HepG2 (cell line): ENCODE data around the gene ZFPM1. TPM values are rescaled to one million over a fixed set of nuclear protein-coding genes. Genes with fewer than 3 reads are reported as not detected.

Experiments used
- ATAC-seq: fragments of 200-7000 bp; cut with Tn5 transposase; 3 replicates; pipeline ENCODE4 v1.9.1; 2020; ENCODE audit warnings: mild to moderate bottlenecking, moderate library complexity
- BruUV-seq: library from RNA; stranded (reverse); fragments of 400-500 nt; replicated peaks from 2 replicates; lab custom pipeline; 2021; lab: Mats Ljungman, UMichigan
- CTCF ChIA-PET: fragments of 300-600 bp; formaldehyde crosslinking; extraction: SDS; loops from one replicate; lab custom pipeline; 2021; ENCODE audit warnings: low total read pairs, inconsistent platforms, low intra/inter-chr PET ratio; lab: Yijun Ruan, JAX
- POLR2A ChIA-PET: fragments of 350-600 bp; sonication (Branson Sonifier 250); formaldehyde crosslinking; loops from one replicate; lab custom pipeline; 2020; ENCODE audit warnings: antibody characterized with exemption, inconsistent platforms; lab: Yijun Ruan, JAX
- DNase-seq: peaks from one replicate; pipeline ENCODE4 v3.0.0-alpha.2; 2015; ENCODE audit warnings: low spot score
- FAIRE-seq: peaks from 3 replicates; lab custom pipeline; 2011; peaks lifted over from hg19 to GRCh38; lab: Jason Lieb, UNC
- H2AFZ ChIP-seq: one replicate; pipeline ENCODE4 v1.6.1; 2011; ENCODE audit warnings: low read length, inconsistent platforms
- H3K27ac ChIP-seq: fragments of 300-600 bp; 3 replicates; pipeline ENCODE4 v1.8.0; 2011; ENCODE audit warnings: mixed run types, mild to moderate bottlenecking, mixed read lengths, low read length, inconsistent platforms; ENCODE audit not compliant: insufficient read depth; ENCODE audit errors: extremely low read length
- H3K27me3 ChIP-seq, 2 experiments: fragments of 200-600 bp in 1 of 2; 2 replicates in 1 of 2; 3 replicates in 1 of 2; pipeline versions ENCODE4 v1.6.0 to v1.8.0; 2011; ENCODE audit warnings: low read length in 2 of 2, mild to moderate bottlenecking in 2 of 2, moderate library complexity in 2 of 2, inconsistent platforms in 1 of 2; ENCODE audit not compliant: insufficient read depth in 2 of 2, control insufficient read depth in 1 of 2
- H3K36me3 ChIP-seq, 2 experiments: fragments of 200-600 bp in 1 of 2; replicated peaks in 1 of 2; 2 replicates in 1 of 2; 3 replicates in 1 of 2; pipeline versions ENCODE4 v1.5.1 to v1.8.0; 2011; ENCODE audit warnings: low read length in 2 of 2, inconsistent platforms in 1 of 2; ENCODE audit not compliant: insufficient read depth in 2 of 2, control insufficient read depth in 1 of 2
- H3K4me1 ChIP-seq: 2 replicates; pipeline ENCODE4 v1.5.1; 2012; ENCODE audit warnings: low read length, inconsistent platforms; ENCODE audit not compliant: insufficient read depth
- H3K4me2 ChIP-seq: 2 replicates; pipeline ENCODE4 v1.6.0; 2011; ENCODE audit warnings: low read depth, low read length, inconsistent platforms
- H3K4me3 ChIP-seq, 3 experiments: fragments of 200-600 bp in 1 of 3; sonication (generic), shearing (Covaris generic) in 1 of 3; replicated peaks in 1 of 3; 2 replicates each; pipeline ENCODE4 v1.5.1; 2011 to 2016; ENCODE audit warnings: low read length in 3 of 3, inconsistent platforms in 2 of 3, low read depth in 2 of 3, mild to moderate bottlenecking in 2 of 3, control low read depth in 1 of 3, mixed read lengths in 1 of 3; ENCODE audit not compliant: insufficient read depth in 1 of 3
- H3K79me2 ChIP-seq: one replicate; pipeline ENCODE4 v1.6.1; 2011; ENCODE audit warnings: low read length, inconsistent platforms; ENCODE audit not compliant: insufficient read depth
- H3K9ac ChIP-seq: 2 replicates; pipeline ENCODE4 v1.6.0; 2011; ENCODE audit warnings: mild to moderate bottlenecking, low read depth, low read length, inconsistent platforms; ENCODE audit not compliant: insufficient read depth
- H3K9me3 ChIP-seq: 2 replicates; pipeline ENCODE4 v1.5.1; 2012; ENCODE audit warnings: mild to moderate bottlenecking, low read length
- H4K20me1 ChIP-seq: 2 replicates; pipeline ENCODE4 v1.6.0; 2011; ENCODE audit warnings: inconsistent platforms, mild to moderate bottlenecking, low read length, moderate library complexity; ENCODE audit not compliant: insufficient read depth
- AKNA ChIP-seq: sonication (generic); formaldehyde crosslinking; IDR thresholded peaks from 2 replicates; pipeline ENCODE4 v1.4.0; 2020; ENCODE audit warnings: missing genetic modification reagents, borderline replicate concordance
- ATAD3A ChIP-seq: sonication (generic); formaldehyde crosslinking; IDR thresholded peaks from 2 replicates; pipeline ENCODE4 v1.4.0; 2020; ENCODE audit warnings: missing genetic modification reagents
- CEBPG ChIP-seq: IDR thresholded peaks from 2 replicates; pipeline ENCODE4 v1.6.1; 2016
- FUBP1 ChIP-seq: sonication (generic); formaldehyde crosslinking; IDR thresholded peaks from 2 replicates; pipeline ENCODE4 v1.5.1; 2020; ENCODE audit warnings: missing genetic modification reagents, mild to moderate bottlenecking, borderline replicate concordance
- HDAC2 ChIP-seq: sonication (generic); formaldehyde crosslinking; IDR thresholded peaks from 2 replicates; pipeline ENCODE4 v1.4.0; 2020; ENCODE audit warnings: missing genetic modification reagents
- JUND ChIP-seq: sonication (generic); formaldehyde crosslinking; IDR thresholded peaks from 2 replicates; pipeline ENCODE4 v1.8.0; 2022; ENCODE audit warnings: mild to moderate bottlenecking, missing genetic modification reagents
- SATB2 ChIP-seq: sonication (generic); formaldehyde crosslinking; IDR thresholded peaks from 2 replicates; pipeline ENCODE4 v1.5.0; 2020; ENCODE audit warnings: missing genetic modification reagents
- STAG1 ChIP-seq: sonication (generic); formaldehyde crosslinking; IDR thresholded peaks from 2 replicates; pipeline ENCODE4 v1.4.0; 2020; ENCODE audit warnings: missing genetic modification reagents
- ZNF276 ChIP-seq: sonication (generic); formaldehyde crosslinking; IDR thresholded peaks from 2 replicates; pipeline ENCODE4 v1.4.0; 2020; ENCODE audit warnings: mild to moderate bottlenecking, low read depth, missing genetic modification reagents
- ZNF326 ChIP-seq: sonication (generic); formaldehyde crosslinking; IDR thresholded peaks from 2 replicates; pipeline ENCODE4 v1.4.0; 2020; ENCODE audit warnings: missing genetic modification reagents, borderline replicate concordance
- ZNF367 ChIP-seq: sonication (generic); formaldehyde crosslinking; IDR thresholded peaks from 2 replicates; pipeline ENCODE4 v1.4.0; 2020; ENCODE audit warnings: missing genetic modification reagents, borderline replicate concordance
- WGBS: methylation state at CpG from one replicate; pipeline ENCODE4 v1.1.6; 2017; ENCODE audit warnings: low lambda C conversion rate; 5-methylcytosine and 5-hydroxymethylcytosine counted together
- in situ Hi-C: cut with HindIII; loops from 2 replicates; pipeline ENCODE4 v1.10.0; 2017; ENCODE audit warnings: low pct_unique_long_range_greater_than_20kb; ENCODE audit not compliant: extremely low pct_ligation_motif_present
- intact Hi-C: fragments of 100-400 bp; cut with micrococcal nuclease; formaldehyde crosslinking; loops from one replicate; pipeline ENCODE4 v1.10.0; 2022; ENCODE audit not compliant: unreplicated experiment
- polyA plus RNA-seq, 8 experiments: library from polyadenylated mRNA; depleted of rRNA in 3 of 8; stranded (reverse) in 7 of 8; unstranded in 1 of 8; fragments of >200 nt; fragmentation: Illumina TruSeq in 4 of 8; extraction: Trizol in 4 of 8; gene quantifications; 2 replicates each; pipeline versions ENCODE4 v1.2.1 to v1.2.3, GENCODE V29; 2011 to 2016; ENCODE audit warnings: low read depth in 4 of 8, missing spikeins in 1 of 8, mixed read lengths in 1 of 8; ENCODE audit not compliant: insufficient read depth in 1 of 8
- total RNA-seq, 5 experiments: library from RNA; depleted of rRNA; stranded (reverse); fragments of >200 nt; fragmentation: Illumina TruSeq; extraction: Trizol; gene quantifications; 2 replicates each; pipeline ENCODE4 v1.2.3, GENCODE V29; 2016; ENCODE audit warnings: low read depth in 1 of 5

Gene ZFPM1
- total and polyA plus RNA-seq, 2 of the 13 experiments (the other 11 are each of a cell fraction or from before 2014, with no cell fraction given), result 1.3 to 3.8 TPM

GRCh38 chr16:88575251-88575650 is 122.2 kb downstream of the ZFPM1 start:
- Histone ChIP-seq H3K4me1 (peaks cover 19% of the 10 kb centered on the region), H3K79me2 (peaks cover 53% of the 10 kb centered on the region), H3K9ac (no peak overlapping the region), H3K4me3 (no peak overlapping the region), H4K20me1 (peaks cover 27% of the 10 kb centered on the region), H3K9me3 (no peaks in the 10 kb centered on the region), H3K4me2 (no peak overlapping the region), H2AFZ (no peak overlapping the region), H3K27me3 (no peaks in the 10 kb centered on the region; a peak in 1 of 5 replicates), H3K36me3 (peaks cover 36 to 77% of the 10 kb centered on the region in 2 experiments), H3K27ac (no peak overlapping the region)
- BruUV-seq, result no TSS peak
- no peak for ATAC-seq
- intact Hi-C loops, result no loop called here
- ChIA-PET POLR2A (no interaction called here), CTCF (no interaction called here)
- no peak for DNase-seq
- 98% methylated on average over 11 of the region's 11 CpGs for WGBS
- no peak for FAIRE-seq
- in situ Hi-C loops, result no loop called here
- TF ChIP-seq FUBP1 (CRISPR knock-in tag) (no peak), HDAC2 (CRISPR knock-in tag) (no peak), ZNF326 (no peak)

- in situ Hi-C loops, result no loop called here
- Histone ChIP-seq H3K27me3 (no peaks in the 10 kb centered on the region; a peak in 1 of 5 replicates), H3K4me2 (no peak overlapping the region), H2AFZ (no peak overlapping the region), H3K9ac (no peak overlapping the region), H3K4me1 (peaks cover 16% of the 10 kb centered on the region), H3K79me2 (peaks cover 44% of the 10 kb centered on the region), H3K4me3 (no peak overlapping the region), H3K27ac (no peak overlapping the region), H4K20me1 (peaks cover 19% of the 10 kb centered on the region), H3K36me3 (peaks cover 42 to 88% of the 10 kb centered on the region in 2 experiments), H3K9me3 (no peaks in the 10 kb centered on the region)
- DNase-seq (no peak), FAIRE-seq (no peak), ATAC-seq (no peak)
- 97% methylated on average over 12 of the region's 13 CpGs for WGBS
- POLR2A ChIA-PET, result no interaction called here
- no TSS peak for BruUV-seq
- CTCF ChIA-PET, result no interaction called here
- intact Hi-C loops, result no loop called here
- TF ChIP-seq JUND (CRISPR knock-in tag), result no peak
- TF ChIP-seq CEBPG (CRISPR knock-in tag), result no peak
- TF ChIP-seq ATAD3A (CRISPR knock-in tag), result no peak
- TF ChIP-seq ZNF276, result no peak
- no peak for TF ChIP-seq SATB2
- no peak for TF ChIP-seq STAG1 (CRISPR knock-in tag)
- TF ChIP-seq ZNF367 (CRISPR knock-in tag), result no peak
- TF ChIP-seq AKNA (CRISPR knock-in tag), result no peak
These were observed 123.2 kb downstream of the ZFPM1 start for GRCh38 chr16:88576307-88576706.
